HG03520 (cell line): ENCODE results near the gene GARIN1A.
"Not testable (repeated sequence)": the region's sequence is repeated elsewhere in the genome, so short reads cannot be mapped to it uniquely, and the experiment has no call there.

Experiments
- ATAC-seq: cut with Tn5 transposase; IDR thresholded peaks from one replicate; pipeline ENCODE4 v1.9.1; 2021; ENCODE audit warnings: mild to moderate bottlenecking, moderate library complexity; ENCODE audit not compliant: unreplicated experiment

GARIN1A gene

DNA sequence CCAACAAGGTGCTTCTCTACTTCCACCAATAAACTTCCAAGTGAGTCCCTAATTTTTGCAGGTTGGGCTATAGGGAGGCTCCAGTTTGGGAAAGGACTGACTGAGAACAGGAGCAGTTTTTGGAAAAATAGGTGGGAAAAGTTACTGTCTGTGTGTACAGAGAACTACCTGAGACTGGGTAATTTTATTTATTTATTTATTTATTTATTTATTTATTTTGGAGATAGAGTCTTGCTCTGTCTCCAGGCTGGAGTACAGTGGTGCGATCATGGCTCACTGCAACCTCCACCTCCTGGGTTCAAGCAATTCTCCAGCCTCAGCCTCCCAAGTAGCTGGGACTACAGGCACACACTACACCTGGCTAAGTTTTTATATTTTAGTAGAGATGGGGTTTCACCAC, 11.2 kb downstream of the GARIN1A start:
- not testable (repeated sequence) for ATAC-seq

DNA sequence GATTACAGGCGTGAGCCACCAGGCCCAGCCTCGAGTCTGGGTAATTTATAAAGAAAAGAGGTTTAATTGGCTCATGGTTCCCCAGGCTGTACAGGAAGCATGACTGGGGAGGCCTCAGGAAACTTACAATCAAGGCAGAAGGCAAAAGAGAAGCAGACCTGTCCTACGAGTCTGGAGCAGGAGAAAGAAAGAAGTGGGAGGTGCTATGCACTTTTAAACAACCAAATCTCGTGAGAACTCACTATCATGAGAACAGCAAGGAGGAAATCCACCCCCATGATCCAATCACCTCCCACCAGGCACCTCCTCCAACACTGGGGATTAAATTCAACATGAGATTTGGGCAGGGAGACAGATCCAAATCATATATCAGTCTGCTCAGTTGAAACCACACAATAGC, 11.6 kb downstream of the GARIN1A start:
- ATAC-seq: not testable (repeated sequence)

DNA sequence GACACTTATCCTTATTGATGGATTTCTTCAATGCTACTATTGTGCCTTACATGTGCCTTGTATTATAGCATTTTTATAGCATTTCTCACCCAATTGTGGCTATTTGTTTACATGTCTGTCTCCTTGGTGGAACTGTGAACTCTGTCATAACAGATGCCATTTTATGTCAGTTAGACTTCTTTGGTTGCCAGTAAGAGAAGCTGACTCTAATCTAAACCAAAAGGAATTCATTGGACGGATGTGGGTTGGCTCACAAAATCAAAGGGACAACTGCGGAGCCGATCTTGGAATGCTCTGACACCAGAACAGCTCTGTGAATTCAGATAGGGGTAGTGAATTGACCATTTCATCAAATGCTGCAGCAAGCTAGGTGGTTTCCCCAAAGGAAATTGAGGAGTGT, 15.0 kb downstream of the GARIN1A start:
- no peak for ATAC-seq

GRCh38 chr7:128688492-128688891, 16.4 kb downstream of the GARIN1A start:
- ATAC-seq: no peak

GRCh38 chr7:128689161-128689935, 17.3 kb downstream of the GARIN1A start:
- not testable (repeated sequence) for ATAC-seq

GRCh38 chr7:128691227-128691626, 19.1 kb downstream of the GARIN1A start:
- ATAC-seq: no peak

DNA sequence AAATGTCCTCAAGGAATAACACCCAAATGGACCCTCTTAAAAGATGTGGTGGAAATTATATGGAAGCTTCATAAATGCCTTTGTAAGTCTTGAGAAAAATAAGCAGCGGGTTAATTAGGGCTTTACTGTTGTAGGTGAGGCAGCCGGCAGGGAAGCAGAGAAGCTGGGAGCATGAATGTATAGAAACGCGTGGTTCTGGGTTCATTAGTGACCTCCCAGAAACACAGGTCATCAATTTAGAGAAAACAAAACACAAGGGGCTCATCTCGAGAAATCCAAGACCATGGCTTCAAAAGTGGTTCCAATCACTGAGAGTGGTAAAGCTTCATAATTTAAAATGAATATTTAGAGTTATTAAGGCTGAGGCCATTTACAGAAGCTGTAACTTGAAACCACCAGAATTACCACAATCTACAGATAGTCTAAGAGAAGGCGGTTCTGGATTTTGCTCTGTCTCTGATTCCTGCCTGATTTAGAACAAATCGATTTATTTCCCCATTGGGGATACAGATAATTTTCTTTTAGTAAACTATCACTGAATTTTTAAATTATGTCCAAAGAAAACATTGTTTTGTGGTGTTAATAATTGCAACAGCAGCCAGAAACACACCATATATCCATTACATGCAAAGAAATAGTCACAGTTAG, 20.7 kb downstream of the GARIN1A start:
- ATAC-seq: no peak

GRCh38 chr7:128693373-128694015, 21.4 kb downstream of the GARIN1A start:
- ATAC-seq: no peak

DNA sequence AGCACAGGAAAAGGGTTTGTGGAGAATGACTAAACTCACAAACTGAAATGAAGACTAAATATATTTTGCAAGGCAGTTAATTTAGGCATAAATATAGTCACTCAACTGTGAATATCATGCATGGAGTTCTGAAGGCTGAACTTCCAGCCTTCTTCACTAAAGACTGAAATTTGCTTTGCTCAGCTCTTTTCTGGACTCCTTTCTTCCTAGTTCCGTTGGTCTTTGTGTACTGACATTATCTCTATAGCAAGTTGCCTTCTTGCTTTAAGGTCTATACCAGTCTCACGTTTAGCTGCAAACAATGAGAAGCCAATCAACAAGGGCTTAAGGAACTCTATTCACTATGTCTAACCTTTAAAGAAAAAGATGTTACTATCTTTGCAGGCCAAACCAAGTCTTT, 22.6 kb downstream of the GARIN1A start:
- ATAC-seq: no peak

DNA sequence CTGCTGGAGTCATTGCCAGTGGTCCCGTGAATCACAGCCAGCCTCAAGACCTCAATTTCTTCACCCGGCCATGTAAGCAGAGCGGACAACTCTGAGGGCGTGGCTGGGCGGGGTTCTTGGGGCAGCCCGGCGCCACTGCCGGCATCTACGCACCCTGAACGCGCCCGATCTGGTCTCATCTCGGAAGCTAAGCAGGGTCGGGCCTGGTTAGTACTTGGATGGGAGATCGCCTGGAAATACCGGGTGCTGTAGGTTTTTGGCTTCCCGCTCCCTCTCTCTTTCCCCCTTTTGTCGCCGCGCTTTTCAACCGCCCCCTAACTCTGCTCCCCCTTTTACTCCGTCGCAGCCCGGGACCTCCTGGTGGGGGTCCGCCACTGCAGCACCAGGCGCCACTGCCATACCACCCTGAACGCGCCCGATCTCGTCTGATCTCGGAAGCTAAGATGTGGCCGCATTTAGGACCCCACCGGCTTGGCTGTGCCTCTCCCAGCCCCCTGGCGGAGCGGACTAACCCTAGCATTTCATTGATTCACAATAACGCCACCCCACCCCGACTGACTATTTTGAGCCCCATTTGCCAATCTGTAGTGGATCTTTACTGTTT, 25.3 kb downstream of the GARIN1A start:
- ATAC-seq: no peak

DNA sequence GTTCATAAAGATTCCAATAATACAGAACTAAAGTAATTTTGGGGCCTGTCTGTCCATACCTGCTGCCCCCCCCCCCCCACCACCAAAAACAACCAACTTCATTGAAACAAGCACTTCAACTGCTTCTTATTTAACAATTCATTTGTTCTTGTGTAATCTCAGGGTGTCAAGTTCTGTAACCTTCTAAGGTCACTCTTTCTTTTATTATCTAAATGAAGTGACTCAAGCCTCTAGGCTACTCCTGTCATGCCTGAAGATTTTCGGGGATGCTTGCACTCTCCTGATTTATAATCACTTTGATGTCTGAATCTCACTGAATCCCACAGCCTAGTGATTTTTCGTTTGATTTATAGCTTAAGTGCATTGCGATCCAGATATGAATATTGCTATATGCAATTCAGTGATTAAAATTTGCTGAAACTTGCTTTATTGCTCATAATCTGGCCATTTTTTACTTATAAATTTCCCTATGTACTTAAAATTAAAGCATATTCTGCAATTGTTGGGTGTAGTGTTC, 27.2 kb downstream of the GARIN1A start:
- ATAC-seq: no peak

GRCh38 chr7:128699895-128700294, 27.8 kb downstream of the GARIN1A start:
- ATAC-seq: no peak

DNA sequence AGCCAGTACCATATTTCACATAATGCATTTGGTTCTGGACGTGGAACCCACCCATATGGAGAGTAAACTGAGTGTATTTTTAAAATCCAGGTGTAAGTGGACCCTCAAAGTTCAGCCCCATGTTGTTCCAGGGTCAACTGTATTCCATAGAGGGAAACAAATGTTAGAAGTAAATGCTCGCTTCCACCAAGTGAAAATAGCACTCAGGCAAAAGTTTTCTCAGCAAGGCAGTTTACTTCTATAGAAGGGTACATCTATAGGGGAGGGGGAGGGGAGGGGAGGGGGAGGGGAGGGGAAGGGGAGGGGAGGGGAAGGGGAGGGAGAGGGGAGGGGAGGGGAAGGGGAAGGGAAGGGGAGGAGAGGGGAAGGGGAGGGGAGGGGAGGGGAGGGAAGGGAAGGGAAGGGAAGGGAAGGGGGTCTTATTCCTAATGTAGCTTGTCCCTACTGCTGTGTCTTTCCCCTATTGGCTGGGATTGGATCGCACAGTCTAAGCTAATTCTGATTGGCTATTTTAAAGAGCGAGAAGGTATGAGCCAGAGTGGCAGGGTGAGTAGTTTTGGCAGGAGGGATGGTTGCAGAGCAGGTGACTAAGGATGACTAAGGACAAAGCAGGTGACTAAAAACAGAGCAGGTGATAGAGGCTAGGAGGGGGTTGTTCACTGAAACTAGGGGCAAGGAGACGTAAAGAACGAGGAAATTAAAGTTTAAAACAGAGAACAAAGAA, 29.1 kb downstream of the GARIN1A start:
- no peak for ATAC-seq

DNA sequence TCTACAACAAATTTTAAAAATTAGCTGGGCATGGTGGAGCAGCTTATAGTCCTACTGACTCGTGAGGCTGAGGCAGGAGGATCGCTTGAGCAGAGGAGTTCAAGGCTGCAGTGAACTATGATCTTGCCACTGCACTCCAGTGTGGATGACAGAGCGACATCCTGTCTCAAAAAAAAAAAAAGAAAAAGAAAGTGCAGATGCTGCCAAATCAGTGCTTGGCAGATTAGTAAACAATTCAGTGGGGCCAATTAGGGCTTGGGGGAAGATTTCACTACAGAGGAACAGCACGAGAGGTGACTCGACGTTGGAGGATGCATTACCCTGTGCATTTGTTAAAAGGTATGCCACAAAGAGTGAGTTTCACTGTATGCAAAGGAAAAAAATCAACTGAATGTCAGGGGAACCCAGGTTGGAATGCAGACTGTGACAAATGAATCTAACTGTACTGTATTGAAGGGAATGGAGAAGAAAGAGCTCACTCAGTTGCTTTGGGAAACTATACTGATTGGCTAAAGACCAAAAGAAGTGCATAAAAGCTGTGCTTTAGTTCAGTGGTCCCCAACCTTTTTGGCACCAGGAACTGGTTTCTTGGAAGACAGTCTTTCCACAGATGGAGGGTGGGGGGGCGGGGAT, 31.6 kb downstream of the GARIN1A start:
- ATAC-seq: no peak

DNA sequence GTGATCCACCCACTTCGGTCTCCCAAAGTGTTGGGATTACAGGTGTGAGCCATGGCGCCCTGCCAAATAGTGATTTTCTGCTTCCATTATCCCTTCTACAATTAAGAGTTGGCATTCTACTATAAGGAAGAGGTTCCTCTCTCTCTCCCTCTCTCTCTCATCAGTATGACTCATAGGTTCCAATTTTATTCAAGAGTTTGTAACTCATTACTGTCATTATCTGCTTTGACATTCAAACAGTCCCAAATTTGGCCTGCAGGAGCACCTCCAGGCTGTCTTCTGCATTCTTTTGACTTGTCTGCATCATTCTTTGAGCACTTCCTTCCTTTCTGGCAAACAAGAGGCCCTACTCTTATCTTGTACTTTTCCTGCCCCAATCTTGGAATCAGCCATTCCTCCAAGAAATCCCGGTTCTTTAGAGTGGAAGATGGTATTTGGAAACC, 33.8 kb downstream of the GARIN1A start:
- ATAC-seq: no peak

DNA sequence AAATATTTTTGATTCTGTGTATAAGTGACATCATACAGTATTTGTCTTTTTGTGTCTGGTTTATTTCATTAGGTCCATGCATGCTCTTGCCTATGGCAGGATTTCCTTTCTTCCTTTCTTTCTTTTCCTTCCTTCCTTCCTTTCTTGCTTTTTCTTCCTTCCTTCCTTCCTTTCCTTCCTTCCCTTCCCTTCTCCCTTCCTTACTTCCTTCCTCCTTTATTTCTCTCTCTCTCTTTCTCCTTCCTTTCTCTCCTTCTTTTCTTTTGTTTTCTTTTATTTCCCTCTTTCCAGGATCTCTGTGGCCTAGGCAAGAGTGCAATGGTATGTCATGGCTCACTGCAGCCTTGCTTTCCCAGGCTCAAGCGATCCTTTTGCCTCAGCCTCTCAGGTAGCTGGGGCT, 35.7 kb downstream of the GARIN1A start:
- ATAC-seq: no peak

DNA sequence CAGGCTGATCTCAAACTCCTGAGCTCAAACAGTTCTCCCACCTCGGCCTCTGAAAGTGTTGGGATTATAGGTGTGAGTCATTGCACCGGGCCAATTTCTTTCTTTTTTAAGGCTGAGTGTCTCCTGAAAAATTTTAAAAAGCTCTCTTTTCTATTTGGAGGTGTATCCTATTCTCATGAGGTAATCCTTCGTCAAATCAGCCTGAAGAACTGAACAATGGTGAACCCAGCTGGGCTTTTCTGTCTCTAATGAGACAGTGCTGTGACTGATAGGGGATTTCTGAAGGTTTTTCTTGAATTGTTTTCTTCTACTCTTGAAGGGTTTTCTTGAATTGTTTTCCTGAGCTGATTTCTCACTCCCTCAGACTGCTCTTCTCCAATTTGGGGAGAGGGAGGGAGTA, 36.1 kb downstream of the GARIN1A start:
- ATAC-seq: no peak

GRCh38 chr7:128708824-128709223, 36.7 kb downstream of the GARIN1A start:
- no peak for ATAC-seq

- ATAC-seq: no peak
Measured at GRCh38 chr7:128710481-128710880, 38.4 kb downstream of the GARIN1A start.

- no peak for ATAC-seq
Measured at GRCh38 chr7:128713794-128714193, 41.7 kb downstream of the GARIN1A start.
